ENCODE measurements around the gene VPS13C.

VPS13C gene

DNA sequence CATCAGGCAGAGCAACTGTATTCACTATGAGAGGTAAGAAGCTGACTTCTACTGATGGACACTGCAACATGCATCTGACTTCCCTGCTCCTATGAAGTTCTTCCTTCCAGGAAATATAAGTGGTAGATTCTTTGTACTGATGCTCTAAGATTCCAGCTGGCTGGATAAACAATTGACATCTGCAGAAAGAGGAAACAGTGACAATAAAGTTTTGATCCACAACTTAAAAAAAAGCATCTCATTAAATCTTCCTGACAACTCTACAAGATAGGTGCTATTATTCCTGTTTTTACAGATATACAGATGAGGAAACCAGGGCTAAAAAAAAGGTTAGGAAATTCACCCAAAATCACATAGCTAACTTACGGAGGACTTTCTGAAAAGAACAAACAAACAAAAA lies 142.8 kb downstream of the VPS13C start:
- Histone ChIP-seq H3K4ac (ENCODE audit: low read depth, low read length) (no peak overlapping the region), H3K27me3 (ENCODE audit: insufficient read depth, low read length, poor library complexity) (no peaks in the 10 kb centered on the region), H3K4me1 (ENCODE audit: control insufficient read depth, low read depth, low read length) (no peaks in the 10 kb centered on the region), H3K4me2 (ENCODE audit: low read length) (no peak overlapping the region), H2AK5ac (ENCODE audit: low read length) (no peak overlapping the region), H2BK15ac (replicated peaks; ENCODE audit: low read depth) (no peak overlapping the region), H2BK5ac (ENCODE audit: low read length) (no peak overlapping the region), H3K23ac (ENCODE audit: low read length) (no peak overlapping the region), H4K5ac (ENCODE audit: low read length) (no peak overlapping the region), H4K8ac (ENCODE audit: low read depth, low read length) (no peak overlapping the region), H3K36me3 (ENCODE audit: control insufficient read depth, insufficient read depth, low read length) (no peaks in the 10 kb centered on the region), H3K79me2 (ENCODE audit: control insufficient read depth, insufficient read depth, low read length) (no peaks in the 10 kb centered on the region), H3K56ac (ENCODE audit: low read length) (no peak overlapping the region), H2BK120ac (ENCODE audit: low read depth, low read length) (no peak overlapping the region), H3K27ac (ENCODE audit: low read depth, low read length) (no peak overlapping the region), H3K18ac (ENCODE audit: low read length) (no peak overlapping the region), H3K9ac (ENCODE audit: low read length) (no peak overlapping the region), H3K4me3 (ENCODE audit: low read length) (no peak overlapping the region), H3K79me1 (ENCODE audit: low read length) (no peaks in the 10 kb centered on the region)
- no peak for DNase-seq
- WGBS (ENCODE audit: extremely low coverage, insufficient coverage, low lambda C conversion rate), result no CpG with 5 or more reads among the region's 1 CpG

DNA sequence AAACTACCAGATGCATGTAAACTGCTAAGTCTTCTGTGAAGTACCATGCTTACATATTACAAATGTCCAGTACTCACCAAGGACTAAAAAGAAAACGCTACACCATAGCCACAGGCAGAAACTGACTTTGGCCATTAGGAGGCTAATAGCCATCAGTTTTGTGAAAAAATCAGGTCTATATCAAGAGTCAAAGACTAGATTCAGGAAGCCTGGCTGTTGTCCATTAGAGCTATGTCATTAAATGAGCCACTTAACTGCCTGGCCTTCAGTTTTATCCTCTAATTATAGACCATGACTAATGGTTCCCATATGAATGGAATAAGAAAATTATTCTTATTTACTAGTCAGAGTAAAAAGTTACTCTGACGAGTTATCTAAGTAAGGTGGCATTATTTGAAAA lies 144.1 kb downstream of the VPS13C start:
- no peak for DNase-seq
- H3K23ac ChIP-seq (ENCODE audit: low read length), result no peak overlapping the region
- no peak overlapping the region for H3K9ac ChIP-seq (ENCODE audit: low read length)
- H3K4ac ChIP-seq (ENCODE audit: low read depth, low read length), result no peak overlapping the region
- no peaks in the 10 kb centered on the region for H3K36me3 ChIP-seq (ENCODE audit: control insufficient read depth, insufficient read depth, low read length)
- no peak overlapping the region for H3K18ac ChIP-seq (ENCODE audit: low read length)
- no peak overlapping the region for H3K4me3 ChIP-seq (ENCODE audit: low read length)
- H3K27ac ChIP-seq (ENCODE audit: low read depth, low read length), result no peak overlapping the region
- no peak overlapping the region for H3K4me2 ChIP-seq (ENCODE audit: low read length)
- H4K5ac ChIP-seq (ENCODE audit: low read length), result no peak overlapping the region
- no peaks in the 10 kb centered on the region for H3K79me1 ChIP-seq (ENCODE audit: low read length)
- H4K8ac ChIP-seq (ENCODE audit: low read depth, low read length), result no peak overlapping the region
- H3K79me2 ChIP-seq (ENCODE audit: control insufficient read depth, insufficient read depth, low read length), result no peaks in the 10 kb centered on the region
- WGBS (ENCODE audit: extremely low coverage, insufficient coverage, low lambda C conversion rate), result no CpG with 5 or more reads among the region's 2 CpGs
- no peak overlapping the region for H3K56ac ChIP-seq (ENCODE audit: low read length)
- H2BK15ac ChIP-seq (replicated peaks; ENCODE audit: low read depth), result no peak overlapping the region
- no peak overlapping the region for H2BK5ac ChIP-seq (ENCODE audit: low read length)
- H2AK5ac ChIP-seq (ENCODE audit: low read length), result no peak overlapping the region
- no peaks in the 10 kb centered on the region for H3K27me3 ChIP-seq (ENCODE audit: insufficient read depth, low read length, poor library complexity)
- no peak overlapping the region for H2BK120ac ChIP-seq (ENCODE audit: low read depth, low read length)
- H3K4me1 ChIP-seq (ENCODE audit: control insufficient read depth, low read depth, low read length), result no peaks in the 10 kb centered on the region

DNA sequence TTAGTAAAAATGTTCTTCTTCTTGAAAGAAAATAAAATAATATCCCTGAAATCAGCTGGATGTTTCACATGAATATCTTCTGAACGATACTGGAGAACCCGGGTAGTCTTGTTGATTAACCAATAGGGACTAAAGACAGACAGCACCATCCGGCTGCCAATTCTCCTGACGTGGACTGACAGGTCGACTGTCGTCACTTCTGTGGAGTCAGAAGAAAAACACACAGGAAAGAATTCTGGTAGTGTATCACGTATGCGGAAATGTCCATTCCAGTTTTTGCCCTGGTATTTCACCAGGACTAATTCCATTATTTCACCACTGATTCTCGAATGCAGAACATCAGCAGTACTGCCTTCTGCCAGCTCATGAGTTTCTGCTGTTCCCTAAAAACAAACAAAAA lies 144.6 kb downstream of the VPS13C start:
- no peak overlapping the region for H2BK15ac ChIP-seq (replicated peaks; ENCODE audit: low read depth)
- DNase-seq, result no peak
- H4K5ac ChIP-seq (ENCODE audit: low read length), result no peak overlapping the region
- no peak overlapping the region for H2BK120ac ChIP-seq (ENCODE audit: low read depth, low read length)
- H3K9ac ChIP-seq (ENCODE audit: low read length), result no peak overlapping the region
- no CpG with 5 or more reads among the region's 9 CpGs for WGBS (ENCODE audit: extremely low coverage, insufficient coverage, low lambda C conversion rate)
- H3K18ac ChIP-seq (ENCODE audit: low read length), result no peak overlapping the region
- H3K4me2 ChIP-seq (ENCODE audit: low read length), result no peak overlapping the region
- no peak overlapping the region for H2BK5ac ChIP-seq (ENCODE audit: low read length)
- no peaks in the 10 kb centered on the region for H3K27me3 ChIP-seq (ENCODE audit: insufficient read depth, low read length, poor library complexity)
- no peak overlapping the region for H3K23ac ChIP-seq (ENCODE audit: low read length)
- no peaks in the 10 kb centered on the region for H3K4me1 ChIP-seq (ENCODE audit: control insufficient read depth, low read depth, low read length)
- H3K27ac ChIP-seq (ENCODE audit: low read depth, low read length), result no peak overlapping the region
- H3K4ac ChIP-seq (ENCODE audit: low read depth, low read length), result no peak overlapping the region
- H3K36me3 ChIP-seq (ENCODE audit: control insufficient read depth, insufficient read depth, low read length), result no peaks in the 10 kb centered on the region
- H2AK5ac ChIP-seq (ENCODE audit: low read length), result no peak overlapping the region
- no peak overlapping the region for H3K56ac ChIP-seq (ENCODE audit: low read length)
- H3K4me3 ChIP-seq (ENCODE audit: low read length), result no peak overlapping the region
- H3K79me2 ChIP-seq (ENCODE audit: control insufficient read depth, insufficient read depth, low read length), result no peaks in the 10 kb centered on the region
- no peak overlapping the region for H4K8ac ChIP-seq (ENCODE audit: low read depth, low read length)
- no peaks in the 10 kb centered on the region for H3K79me1 ChIP-seq (ENCODE audit: low read length)

DNA sequence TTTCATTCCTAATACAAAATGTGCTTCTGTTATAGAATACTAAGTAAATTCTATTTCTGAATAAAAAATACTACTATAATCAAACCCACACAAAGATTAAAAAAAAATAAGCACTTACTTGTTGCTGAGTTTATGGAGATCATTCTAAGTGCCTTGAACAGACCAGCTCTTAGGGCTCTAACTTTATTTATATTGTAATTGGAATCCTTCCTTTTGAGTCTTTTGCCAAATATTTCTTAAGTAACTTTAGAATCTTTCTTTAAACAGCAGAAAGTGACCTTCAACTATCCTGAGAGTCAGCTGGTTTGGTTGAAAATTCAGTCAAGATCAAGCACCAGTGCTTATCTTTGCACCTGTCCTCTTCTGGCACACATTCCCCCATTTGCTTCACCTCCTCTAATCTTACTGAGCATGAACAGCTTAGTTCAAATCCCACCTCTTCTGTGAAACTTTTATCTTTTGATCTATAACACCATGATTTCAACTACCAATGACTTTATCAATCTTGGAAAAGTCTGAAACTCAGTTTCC lies 149.3 kb downstream of the VPS13C start:
- no peak for DNase-seq
- no peak overlapping the region for H3K23ac ChIP-seq (ENCODE audit: low read length)
- H3K4me1 ChIP-seq (ENCODE audit: control insufficient read depth, low read depth, low read length), result no peaks in the 10 kb centered on the region
- no peak overlapping the region for H3K27ac ChIP-seq (ENCODE audit: low read depth, low read length)
- no peak overlapping the region for H2BK15ac ChIP-seq (replicated peaks; ENCODE audit: low read depth)
- H2BK5ac ChIP-seq (ENCODE audit: low read length), result no peak overlapping the region
- no peaks in the 10 kb centered on the region for H3K36me3 ChIP-seq (ENCODE audit: control insufficient read depth, insufficient read depth, low read length)
- H3K4me2 ChIP-seq (ENCODE audit: low read length), result no peak overlapping the region
- no peak overlapping the region for H2BK120ac ChIP-seq (ENCODE audit: low read depth, low read length)
- H3K18ac ChIP-seq (ENCODE audit: low read length), result no peak overlapping the region
- H3K4me3 ChIP-seq (ENCODE audit: low read length), result no peak overlapping the region
- no peak overlapping the region for H3K4ac ChIP-seq (ENCODE audit: low read depth, low read length)
- H4K5ac ChIP-seq (ENCODE audit: low read length), result no peak overlapping the region
- no peak overlapping the region for H3K9ac ChIP-seq (ENCODE audit: low read length)
- no peaks in the 10 kb centered on the region for H3K79me1 ChIP-seq (ENCODE audit: low read length)
- H3K56ac ChIP-seq (ENCODE audit: low read length), result no peak overlapping the region
- no peak overlapping the region for H4K8ac ChIP-seq (ENCODE audit: low read depth, low read length)
- H3K27me3 ChIP-seq (ENCODE audit: insufficient read depth, low read length, poor library complexity), result no peaks in the 10 kb centered on the region
- no peaks in the 10 kb centered on the region for H3K79me2 ChIP-seq (ENCODE audit: control insufficient read depth, insufficient read depth, low read length)
- no peak overlapping the region for H2AK5ac ChIP-seq (ENCODE audit: low read length)

DNA sequence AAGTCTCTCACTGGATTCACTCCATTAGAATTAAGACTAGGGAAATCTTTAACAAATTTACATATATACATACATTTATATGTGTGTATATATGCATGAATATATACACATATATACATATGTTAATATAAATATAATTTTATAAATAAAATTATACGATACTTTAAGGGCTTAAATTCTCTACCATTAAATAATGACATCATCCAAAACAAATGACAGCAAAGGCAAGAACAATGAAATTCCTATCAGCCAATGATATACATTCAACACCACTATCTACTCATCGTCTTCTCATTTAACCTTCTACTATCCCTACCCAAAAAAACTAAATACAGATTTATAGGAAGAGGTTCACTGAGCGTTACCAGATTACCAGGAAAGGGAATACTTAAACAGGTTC lies 152.0 kb downstream of the VPS13C start:
- Histone ChIP-seq H3K27ac (ENCODE audit: low read depth, low read length) (no peak overlapping the region), H3K4me3 (ENCODE audit: low read length) (no peak overlapping the region), H4K5ac (ENCODE audit: low read length) (no peak overlapping the region), H2BK120ac (ENCODE audit: low read depth, low read length) (no peak overlapping the region), H3K4me1 (ENCODE audit: control insufficient read depth, low read depth, low read length) (no peaks in the 10 kb centered on the region), H3K56ac (ENCODE audit: low read length) (no peak overlapping the region), H2AK5ac (ENCODE audit: low read length) (no peak overlapping the region), H2BK5ac (ENCODE audit: low read length) (no peak overlapping the region), H3K4me2 (ENCODE audit: low read length) (no peak overlapping the region), H4K8ac (ENCODE audit: low read depth, low read length) (no peak overlapping the region), H3K27me3 (ENCODE audit: insufficient read depth, low read length, poor library complexity) (no peaks in the 10 kb centered on the region), H2BK15ac (replicated peaks; ENCODE audit: low read depth) (no peak overlapping the region), H3K79me2 (ENCODE audit: control insufficient read depth, insufficient read depth, low read length) (no peaks in the 10 kb centered on the region), H3K4ac (ENCODE audit: low read depth, low read length) (no peak overlapping the region), H3K9ac (ENCODE audit: low read length) (no peak overlapping the region), H3K36me3 (ENCODE audit: control insufficient read depth, insufficient read depth, low read length) (no peaks in the 10 kb centered on the region), H3K23ac (ENCODE audit: low read length) (no peak overlapping the region), H3K18ac (ENCODE audit: low read length) (no peak overlapping the region), H3K79me1 (ENCODE audit: low read length) (no peaks in the 10 kb centered on the region)
- no peak for DNase-seq
- 100% methylated on average over 1 of the region's 3 CpGs for WGBS (ENCODE audit: extremely low coverage, insufficient coverage, low lambda C conversion rate)

DNA sequence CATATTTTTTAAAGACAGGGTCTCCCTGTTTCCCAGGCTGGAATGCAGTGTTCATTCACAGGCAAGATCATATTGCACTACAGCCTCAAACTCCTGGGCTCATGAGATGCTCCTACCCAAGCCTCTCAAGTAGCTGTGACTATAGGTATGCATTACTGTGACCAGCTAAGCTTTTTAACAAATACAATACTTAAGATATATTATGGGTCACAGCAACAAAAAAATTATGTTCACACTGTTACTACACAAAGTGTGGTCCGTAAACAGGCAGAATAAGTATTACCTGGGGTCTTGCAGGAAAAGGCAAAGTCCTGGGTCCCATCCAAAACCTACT lies 152.5 kb downstream of the VPS13C start:
- Histone ChIP-seq H2BK5ac (ENCODE audit: low read length) (no peak overlapping the region), H3K56ac (ENCODE audit: low read length) (no peak overlapping the region), H3K4me3 (ENCODE audit: low read length) (no peak overlapping the region), H2AK5ac (ENCODE audit: low read length) (no peak overlapping the region), H3K4ac (ENCODE audit: low read depth, low read length) (no peak overlapping the region), H3K4me2 (ENCODE audit: low read length) (no peak overlapping the region), H3K4me1 (ENCODE audit: control insufficient read depth, low read depth, low read length) (no peaks in the 10 kb centered on the region), H4K8ac (ENCODE audit: low read depth, low read length) (no peak overlapping the region), H3K27me3 (ENCODE audit: insufficient read depth, low read length, poor library complexity) (no peaks in the 10 kb centered on the region), H3K23ac (ENCODE audit: low read length) (no peak overlapping the region), H3K36me3 (ENCODE audit: control insufficient read depth, insufficient read depth, low read length) (no peaks in the 10 kb centered on the region), H3K9ac (ENCODE audit: low read length) (no peak overlapping the region), H3K79me1 (ENCODE audit: low read length) (no peaks in the 10 kb centered on the region), H4K5ac (ENCODE audit: low read length) (no peak overlapping the region), H2BK120ac (ENCODE audit: low read depth, low read length) (no peak overlapping the region), H3K79me2 (ENCODE audit: control insufficient read depth, insufficient read depth, low read length) (no peaks in the 10 kb centered on the region), H2BK15ac (replicated peaks; ENCODE audit: low read depth) (no peak overlapping the region), H3K27ac (ENCODE audit: low read depth, low read length) (no peak overlapping the region), H3K18ac (ENCODE audit: low read length) (no peak overlapping the region)
- WGBS (ENCODE audit: extremely low coverage, insufficient coverage, low lambda C conversion rate), result no CpG with 5 or more reads among the region's 1 CpG
- no peak for DNase-seq
